HG03354 (cell line): ENCODE data around the gene HACD3.

ENCODE experiments used
- ATAC-seq: cut with Tn5 transposase; IDR thresholded peaks from one replicate; pipeline ENCODE4 v1.9.1; 2021; ENCODE audit warnings: mild to moderate bottlenecking; ENCODE audit not compliant: unreplicated experiment, poor library complexity, severe bottlenecking

Gene HACD3

GRCh38 chr15:65530318-65531111 is at the start of gene HACD3:
HACD3 (plus strand) TSS chr15:65530463; CDS start chr15:65530632, 169 bp downstream.
- peak; percentile 85 for ATAC-seq

GRCh38 chr15:65484876-65485275 is 45.4 kb upstream of the HACD3 start:
- ATAC-seq = no peak

- no peak for ATAC-seq
Measured at GRCh38 chr15:65494076-65494475, 36.2 kb upstream of the HACD3 start.

GRCh38 chr15:65509321-65509720 is 20.9 kb upstream of the HACD3 start:
- ATAC-seq = no peak

- ATAC-seq = no peak
Measured at GRCh38 chr15:65512189-65512588, 18.1 kb upstream of the HACD3 start.

- ATAC-seq = no peak
Measured at GRCh38 chr15:65512807-65513416, 17.4 kb upstream of the HACD3 start.

GRCh38 chr15:65516997-65517865 is 13.0 kb upstream of the HACD3 start, which contains the start of gene DPP8:
DPP8 (minus strand) TSS chr15:65517689; CDS start chr15:65512553, 5,136 bp downstream.
- ATAC-seq = peak; percentile 92

- no peak for ATAC-seq
Measured at GRCh38 chr15:65517866-65518207, 12.4 kb upstream of the HACD3 start.

GRCh38 chr15:65518633-65519285 is 11.5 kb upstream of the HACD3 start:
- ATAC-seq = no peak

- ATAC-seq = no peak
Measured at GRCh38 chr15:65521350-65521749, 8.9 kb upstream of the HACD3 start.

GRCh38 chr15:65524226-65524625 is 6.0 kb upstream of the HACD3 start:
- no peak for ATAC-seq

- ATAC-seq = no peak
Measured at GRCh38 chr15:65525622-65526021, 4.6 kb upstream of the HACD3 start.

GRCh38 chr15:65528461-65529060 is 1.7 kb upstream of the HACD3 start:
- ATAC-seq = no peak

GRCh38 chr15:65529762-65530317 is 423 bp upstream of the HACD3 start:
- ATAC-seq = no peak

- no peak for ATAC-seq
Measured at GRCh38 chr15:65532738-65533051, 2.4 kb downstream of the HACD3 start.

- ATAC-seq = no peak
Measured at GRCh38 chr15:65533057-65533756, 2.9 kb downstream of the HACD3 start.

- no peak for ATAC-seq
Measured at GRCh38 chr15:65535192-65535591, 4.9 kb downstream of the HACD3 start.

- ATAC-seq = no peak
Measured at GRCh38 chr15:65540314-65540713, 10.1 kb downstream of the HACD3 start.
